ENCODE measurements around the gene SBF2.
"Not testable (repeated sequence)": the region's sequence is repeated elsewhere in the genome, so short reads cannot be mapped to it uniquely, and the experiment has no call there.

The SBF2 gene

DNA sequence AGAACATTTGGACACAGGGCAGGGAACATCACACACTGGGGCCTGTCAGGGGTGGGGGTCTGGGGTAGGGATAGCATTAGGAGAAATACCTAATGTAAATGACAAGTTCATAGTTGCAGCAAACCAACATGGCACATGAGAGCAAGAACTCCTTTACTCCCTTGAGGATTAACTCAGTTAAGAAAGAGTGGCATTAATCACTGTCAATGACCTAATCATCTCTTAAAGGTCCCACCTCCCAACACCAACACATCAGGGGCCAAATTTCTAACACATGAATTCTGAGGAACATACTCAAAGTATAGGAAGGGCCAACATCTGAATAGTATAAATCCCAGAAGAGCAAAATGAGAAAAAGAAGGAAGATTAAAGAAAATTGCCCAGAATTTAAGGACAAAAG lies 357.3 kb downstream of the SBF2 start:
- TF ChIP-seq CTCF (IDR thresholded peaks at IDR 0.05; ENCODE audit: low read depth, low read length), result no peak
- H3K4me3 ChIP-seq (replicated peaks in 1 of 2; ENCODE audit: low read depth in 2 of 2, low read length in 2 of 2), result no peak overlapping the region
- DNase-seq (ENCODE audit: low read depth in 2 of 2), result no peak

GRCh38 chr11:9932843-9933242 lies 361.2 kb downstream of the SBF2 start:
- not testable (repeated sequence) for H3K4me3 ChIP-seq (replicated peaks in 1 of 2; ENCODE audit: low read depth in 2 of 2, low read length in 2 of 2); DNase-seq (ENCODE audit: low read depth in 2 of 2)

DNA sequence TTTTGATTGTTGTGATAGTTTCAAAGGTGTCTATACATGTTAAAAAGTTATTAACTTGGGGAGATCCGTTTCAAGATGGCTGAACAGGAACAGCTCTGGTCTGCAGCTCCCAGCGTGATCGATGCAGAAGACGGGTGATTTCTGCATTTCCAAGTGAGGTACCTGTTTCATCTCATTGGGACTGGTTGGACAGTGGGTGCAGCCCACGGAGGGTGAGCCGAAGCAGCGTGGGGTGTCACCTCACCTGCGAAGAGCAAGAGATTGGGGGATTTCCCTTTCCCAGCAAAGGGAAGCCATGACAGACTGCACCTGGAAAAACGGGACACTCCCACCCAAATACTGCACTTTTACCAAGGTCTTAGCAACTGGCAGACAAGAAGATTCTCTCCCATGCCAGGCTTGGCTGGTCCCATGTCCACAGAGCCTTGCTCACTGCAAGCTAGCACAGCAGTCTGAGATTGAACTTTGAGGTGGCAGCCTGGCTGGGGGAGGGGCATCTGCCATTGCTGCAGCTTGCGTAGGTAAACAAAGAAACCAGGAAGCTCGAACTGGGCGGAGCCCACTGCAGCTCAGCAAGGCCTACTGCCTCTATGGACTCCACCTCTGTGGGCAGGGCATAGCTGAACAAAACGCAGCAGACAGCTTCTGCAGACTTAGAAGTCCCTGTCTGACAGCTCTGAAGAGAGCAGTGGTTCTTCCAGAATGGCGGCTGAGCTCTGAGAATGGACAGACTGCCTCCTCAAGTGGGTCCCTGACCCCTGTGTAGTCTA lies 363.3 kb downstream of the SBF2 start:
- not testable (repeated sequence) for H3K4me3 ChIP-seq (replicated peaks in 1 of 2; ENCODE audit: low read depth in 2 of 2, low read length in 2 of 2); DNase-seq (ENCODE audit: low read depth in 2 of 2)

DNA sequence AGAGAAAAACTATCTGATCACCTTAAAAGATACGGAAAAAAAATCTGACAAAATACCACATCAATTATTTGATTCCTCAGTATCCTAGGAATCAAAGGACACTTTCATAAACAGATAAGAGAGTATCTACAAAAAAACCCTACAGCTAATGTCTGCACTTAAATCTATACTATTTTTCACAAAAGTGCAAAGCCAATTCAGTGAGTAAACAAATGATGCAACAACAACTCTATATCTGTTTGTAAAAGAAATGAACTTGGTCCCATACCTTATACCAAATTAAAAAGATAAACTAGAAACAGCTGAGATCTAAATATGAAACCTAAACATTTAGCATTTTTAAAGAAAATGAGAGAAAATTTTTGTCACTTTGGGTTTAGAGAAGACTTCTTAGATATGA lies 366.3 kb downstream of the SBF2 start:
- DNase-seq (ENCODE audit: low read depth in 2 of 2), result no peak
- no peak overlapping the region for H3K4me3 ChIP-seq (replicated peaks in 1 of 2; ENCODE audit: low read depth in 2 of 2, low read length in 2 of 2)
- no peak for TF ChIP-seq CTCF (IDR thresholded peaks at IDR 0.05; ENCODE audit: low read depth, low read length)

DNA sequence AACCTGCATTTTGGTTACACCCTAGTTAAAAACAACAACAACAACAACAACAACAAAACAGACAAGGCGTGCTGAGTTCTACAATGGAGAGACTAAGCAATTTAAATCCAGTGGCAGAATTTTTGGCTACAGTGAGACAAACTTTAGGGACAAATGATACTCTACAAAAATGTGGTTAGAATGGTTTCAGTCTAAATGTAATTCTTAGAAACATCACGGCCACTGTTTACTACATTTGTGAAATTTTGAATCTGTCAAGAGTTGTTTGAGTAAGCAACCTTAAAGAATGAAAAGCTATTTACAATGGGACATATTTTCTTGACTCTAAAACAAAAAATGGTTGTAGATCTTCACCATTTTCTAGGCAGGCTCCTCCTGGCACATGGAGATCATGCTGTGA lies 370.7 kb downstream of the SBF2 start:
- TF ChIP-seq CTCF (IDR thresholded peaks at IDR 0.05; ENCODE audit: low read depth, low read length), result no peak
- no peak for DNase-seq (ENCODE audit: low read depth in 2 of 2)
- no peak overlapping the region for H3K4me3 ChIP-seq (replicated peaks in 1 of 2; ENCODE audit: low read depth in 2 of 2, low read length in 2 of 2)

DNA sequence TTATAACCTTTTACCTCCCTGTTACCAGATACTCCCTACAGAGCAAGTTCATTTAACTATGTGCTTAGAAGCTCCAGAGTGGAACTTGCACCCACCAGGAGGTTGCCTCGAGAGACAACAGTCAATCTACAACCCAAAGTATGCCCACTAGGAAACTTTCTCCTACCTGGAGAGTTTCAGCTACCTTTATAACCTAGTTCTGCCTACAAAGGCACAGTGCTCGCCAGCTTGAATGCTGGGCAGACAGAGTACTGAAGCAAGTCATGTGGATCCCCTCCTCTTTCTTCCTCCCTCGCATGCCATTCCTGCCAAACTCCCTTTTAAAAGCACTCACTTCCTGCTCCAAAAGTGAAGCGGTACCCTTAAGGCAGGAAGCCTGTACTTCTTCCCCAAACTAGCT lies 371.2 kb downstream of the SBF2 start:
- peak in 1 of 2 donors; percentile 60 for DNase-seq (ENCODE audit: low read depth in 2 of 2)
- H3K4me3 ChIP-seq (replicated peaks in 1 of 2; ENCODE audit: low read depth in 2 of 2, low read length in 2 of 2), result no peak overlapping the region
- no peak for TF ChIP-seq CTCF (IDR thresholded peaks at IDR 0.05; ENCODE audit: low read depth, low read length)

DNA sequence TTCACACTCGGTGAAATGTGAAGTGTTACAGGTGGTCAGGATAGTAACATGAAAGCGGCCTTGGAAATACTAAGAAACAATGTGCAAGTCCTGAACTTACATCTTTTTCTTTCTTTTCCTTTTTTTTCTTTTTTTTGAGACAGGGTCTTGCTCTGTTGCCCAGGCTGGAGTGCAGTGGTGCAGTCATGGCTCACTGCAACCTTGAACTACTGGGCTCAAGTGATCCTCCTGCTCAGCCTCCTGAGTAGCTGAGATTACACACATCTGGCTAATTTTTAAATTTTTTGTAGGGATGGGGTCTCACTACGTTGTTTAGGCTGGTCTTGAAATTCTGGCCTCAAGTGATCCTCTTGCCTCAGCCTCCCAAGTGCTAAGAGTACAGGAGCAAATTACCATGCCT lies 377.5 kb downstream of the SBF2 start:
- no peak overlapping the region for H3K4me3 ChIP-seq (replicated peaks in 1 of 2; ENCODE audit: low read depth in 2 of 2, low read length in 2 of 2)
- no peak for TF ChIP-seq CTCF (IDR thresholded peaks at IDR 0.05; ENCODE audit: low read depth, low read length)
- no peak for DNase-seq (ENCODE audit: low read depth in 2 of 2)

GRCh38 chr11:9914064-9914463 lies 380.0 kb downstream of the SBF2 start:
- H3K4me3 ChIP-seq (replicated peaks in 1 of 2; ENCODE audit: low read depth in 2 of 2, low read length in 2 of 2), result no peak overlapping the region
- TF ChIP-seq CTCF (IDR thresholded peaks at IDR 0.05; ENCODE audit: low read depth, low read length), result no peak
- DNase-seq (ENCODE audit: low read depth in 2 of 2), result no peak

All from cardiac fibroblast (primary cell).